ENCODE data around the gene POMGNT1. TPM values are rescaled to one million over a fixed set of nuclear protein-coding genes. Genes with fewer than 3 reads are reported as not detected.
A peak's percentile ranks its signal among the peaks of the same experiment; 100 is the strongest.

The POMGNT1 gene
- total and polyA plus RNA-seq, 10 of the 15 experiments (the other 5 are each of a cell fraction or from before 2014, with no cell fraction given), result 8.6 to 35.2 (median 29.5) TPM

DNA sequence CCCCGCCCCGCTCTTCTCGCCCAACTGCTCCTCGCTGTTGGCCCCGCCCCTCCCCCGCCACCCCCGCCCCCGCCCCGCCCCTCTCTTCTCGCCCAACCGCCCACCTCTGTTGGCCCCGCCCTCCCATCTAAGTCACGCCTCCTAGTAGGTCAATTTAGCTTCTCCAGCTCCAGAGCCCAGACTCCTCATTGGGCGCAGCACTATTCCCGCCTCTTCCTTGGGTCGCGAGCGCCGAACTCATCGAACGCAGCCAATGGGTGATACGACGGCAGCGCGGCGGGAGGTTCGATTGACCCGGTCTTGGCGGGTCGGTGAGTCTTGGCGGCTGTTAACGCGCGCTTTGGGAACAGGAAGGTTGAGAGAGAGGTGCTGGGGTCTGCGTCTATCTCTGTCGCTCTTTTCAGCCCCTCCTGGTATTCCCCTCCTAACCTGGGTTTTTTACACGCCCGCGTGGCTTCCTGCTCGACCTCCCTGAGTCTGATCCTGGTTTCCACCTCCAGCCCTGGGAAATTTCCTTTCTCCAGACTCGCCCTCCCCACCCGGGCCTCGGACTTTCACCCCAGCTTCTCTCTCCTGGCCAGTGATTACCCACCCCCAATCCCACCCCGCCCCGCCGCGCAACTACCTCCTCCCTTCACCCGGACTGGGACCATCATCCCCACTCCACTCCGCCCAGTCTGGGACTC is 49.3 kb upstream of the POMGNT1 start, which contains the start of gene RAD54L (continued):
- no peak for TF ChIP-seq ZBTB33 (IDR thresholded peaks at IDR 0.05)
- TF ChIP-seq MXI1 (IDR thresholded peaks at IDR 0.05; ENCODE audit: low read depth, low read length), result peak; percentile 97
- TF ChIP-seq TAF1 (IDR thresholded peaks at IDR 0.05; ENCODE audit: borderline replicate concordance, low read depth, low read length), result peak; percentile 84
- TF ChIP-seq NBN (IDR thresholded peaks at IDR 0.05), result peak; percentile 26
- TF ChIP-seq, protein P1, sequence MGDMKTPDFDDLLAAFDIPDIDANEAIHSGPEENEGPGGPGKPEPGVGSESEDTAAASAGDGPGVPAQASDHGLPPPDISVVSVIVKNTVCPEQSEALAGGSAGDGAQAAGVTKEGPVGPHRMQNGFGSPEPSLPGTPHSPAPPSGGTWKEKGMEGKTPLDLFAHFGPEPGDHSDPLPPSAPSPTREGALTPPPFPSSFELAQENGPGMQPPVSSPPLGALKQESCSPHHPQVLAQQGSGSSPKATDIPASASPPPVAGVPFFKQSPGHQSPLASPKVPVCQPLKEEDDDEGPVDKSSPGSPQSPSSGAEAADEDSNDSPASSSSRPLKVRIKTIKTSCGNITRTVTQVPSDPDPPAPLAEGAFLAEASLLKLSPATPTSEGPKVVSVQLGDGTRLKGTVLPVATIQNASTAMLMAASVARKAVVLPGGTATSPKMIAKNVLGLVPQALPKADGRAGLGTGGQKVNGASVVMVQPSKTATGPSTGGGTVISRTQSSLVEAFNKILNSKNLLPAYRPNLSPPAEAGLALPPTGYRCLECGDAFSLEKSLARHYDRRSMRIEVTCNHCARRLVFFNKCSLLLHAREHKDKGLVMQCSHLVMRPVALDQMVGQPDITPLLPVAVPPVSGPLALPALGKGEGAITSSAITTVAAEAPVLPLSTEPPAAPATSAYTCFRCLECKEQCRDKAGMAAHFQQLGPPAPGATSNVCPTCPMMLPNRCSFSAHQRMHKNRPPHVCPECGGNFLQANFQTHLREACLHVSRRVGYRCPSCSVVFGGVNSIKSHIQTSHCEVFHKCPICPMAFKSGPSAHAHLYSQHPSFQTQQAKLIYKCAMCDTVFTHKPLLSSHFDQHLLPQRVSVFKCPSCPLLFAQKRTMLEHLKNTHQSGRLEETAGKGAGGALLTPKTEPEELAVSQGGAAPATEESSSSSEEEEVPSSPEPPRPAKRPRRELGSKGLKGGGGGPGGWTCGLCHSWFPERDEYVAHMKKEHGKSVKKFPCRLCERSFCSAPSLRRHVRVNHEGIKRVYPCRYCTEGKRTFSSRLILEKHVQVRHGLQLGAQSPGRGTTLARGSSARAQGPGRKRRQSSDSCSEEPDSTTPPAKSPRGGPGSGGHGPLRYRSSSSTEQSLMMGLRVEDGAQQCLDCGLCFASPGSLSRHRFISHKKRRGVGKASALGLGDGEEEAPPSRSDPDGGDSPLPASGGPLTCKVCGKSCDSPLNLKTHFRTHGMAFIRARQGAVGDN (IDR thresholded peaks at IDR 0.05), result no peak; the same call in 1 of the 2 replicates
- no peak for TF ChIP-seq TCF7 (IDR thresholded peaks at IDR 0.05; ENCODE audit: borderline replicate concordance)
- TF ChIP-seq ZNF622 (IDR thresholded peaks at IDR 0.05), result no peak
- TF ChIP-seq, protein P2, sequence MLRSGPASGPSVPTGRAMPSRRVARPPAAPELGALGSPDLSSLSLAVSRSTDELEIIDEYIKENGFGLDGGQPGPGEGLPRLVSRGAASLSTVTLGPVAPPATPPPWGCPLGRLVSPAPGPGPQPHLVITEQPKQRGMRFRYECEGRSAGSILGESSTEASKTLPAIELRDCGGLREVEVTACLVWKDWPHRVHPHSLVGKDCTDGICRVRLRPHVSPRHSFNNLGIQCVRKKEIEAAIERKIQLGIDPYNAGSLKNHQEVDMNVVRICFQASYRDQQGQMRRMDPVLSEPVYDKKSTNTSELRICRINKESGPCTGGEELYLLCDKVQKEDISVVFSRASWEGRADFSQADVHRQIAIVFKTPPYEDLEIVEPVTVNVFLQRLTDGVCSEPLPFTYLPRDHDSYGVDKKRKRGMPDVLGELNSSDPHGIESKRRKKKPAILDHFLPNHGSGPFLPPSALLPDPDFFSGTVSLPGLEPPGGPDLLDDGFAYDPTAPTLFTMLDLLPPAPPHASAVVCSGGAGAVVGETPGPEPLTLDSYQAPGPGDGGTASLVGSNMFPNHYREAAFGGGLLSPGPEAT (IDR thresholded peaks at IDR 0.05; ENCODE audit: low read depth), result peak; percentile 92
- TF ChIP-seq MLLT1 (IDR thresholded peaks at IDR 0.05), result peak; percentile 100
- TF ChIP-seq TARDBP (IDR thresholded peaks at IDR 0.05; ENCODE audit: borderline replicate concordance), result no peak
- peak; percentile 97 for TF ChIP-seq NFYB (IDR thresholded peaks at IDR 0.05; ENCODE audit: insufficient read depth, low read depth, low read length)
- TF ChIP-seq SUPT20H (IDR thresholded peaks at IDR 0.05; ENCODE audit: borderline replicate concordance, control insufficient read depth, low read depth, low read length), result no peak
- TF ChIP-seq POLR2A (IDR thresholded peaks at IDR 0.05; ENCODE audit: low read depth, low read length), result peak; percentile 78
- no peak for TF ChIP-seq DPF2 (IDR thresholded peaks at IDR 0.05)
- no peak for TF ChIP-seq ASH2L (IDR thresholded peaks at IDR 0.05; ENCODE audit: borderline replicate concordance, low read depth)
- peak; percentile 61; the same call in 1 of the 2 replicates for TF ChIP-seq NFYA (IDR thresholded peaks at IDR 0.05; ENCODE audit: borderline replicate concordance, low read depth, low read length)
- TF ChIP-seq CBX3 (IDR thresholded peaks at IDR 0.05; ENCODE audit: borderline replicate concordance, low read depth), result no peak
- peak; percentile 39; the same call in 1 of the 2 replicates for TF ChIP-seq RAD51 (IDR thresholded peaks at IDR 0.05)
- TF ChIP-seq POU2F2 (IDR thresholded peaks at IDR 0.05; ENCODE audit: borderline replicate concordance, low read depth, low read length), result peak; percentile 91
- peak; percentile 88 for TF ChIP-seq RELA (IDR thresholded peaks at IDR 0.05; ENCODE audit: borderline replicate concordance, partially characterized antibody)
- TF ChIP-seq IKZF1 (conservative IDR thresholded peaks at IDR 0.05), result no peak; the same call in 1 of the 2 replicates
- peak; percentile 75; the same call in 1 of the 2 replicates for TF ChIP-seq POLR2AphosphoS2 (IDR thresholded peaks at IDR 0.05; ENCODE audit: low read depth, low read length)
- TF ChIP-seq FOXM1 (IDR thresholded peaks at IDR 0.05; ENCODE audit: low read depth, low read length), result peak; percentile 73; the same call in 1 of the 2 replicates
